Measurements from ENCODE around the gene UTP4. TPM values are rescaled to one million over a fixed set of nuclear protein-coding genes. Genes with fewer than 3 reads are reported as not detected.

Gene UTP4
- polyA plus RNA-seq, 1 donor from 2014 or later, result 18.5 TPM

DNA sequence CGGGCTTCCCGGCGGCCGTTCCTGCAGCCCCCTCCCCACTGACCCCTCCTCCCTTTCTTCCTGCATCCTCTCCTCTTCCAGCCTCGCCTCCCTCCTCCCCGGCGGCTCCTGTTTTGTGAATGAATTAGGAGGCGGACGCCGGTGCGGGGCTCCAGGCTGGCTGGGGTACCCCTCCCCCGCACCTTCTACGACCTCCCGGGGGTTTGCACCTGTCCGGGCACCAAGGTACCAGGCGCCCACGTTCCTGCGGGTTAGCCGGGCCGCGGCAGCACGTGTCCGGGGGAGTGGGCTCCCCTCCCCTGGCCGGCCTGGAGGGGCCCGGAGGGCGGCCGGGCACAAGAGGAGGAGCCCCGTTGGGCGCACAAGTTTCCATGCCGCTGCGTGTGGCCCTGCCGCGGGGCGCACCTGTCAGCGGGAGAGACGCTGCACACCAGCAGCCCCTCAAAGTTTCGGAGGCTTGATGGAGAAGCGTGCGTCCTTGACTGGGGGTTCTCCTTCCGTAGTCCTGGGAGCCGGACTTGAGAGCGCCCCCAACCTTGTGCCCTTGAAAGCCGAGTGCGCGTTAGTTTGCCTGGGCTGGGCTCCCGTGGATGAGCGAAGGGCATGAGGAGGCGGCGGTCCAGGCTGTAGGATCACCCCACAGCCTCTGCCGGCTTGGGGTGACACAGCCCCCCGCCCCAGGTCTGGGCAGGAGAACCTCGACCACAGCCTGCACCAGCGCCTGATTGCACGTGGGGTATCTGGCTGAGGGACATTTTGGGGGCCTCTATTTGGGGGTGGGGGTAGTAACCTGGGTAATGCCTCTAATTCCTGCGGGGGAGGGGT lies 25.7 kb upstream of the UTP4 start:
- H3K36me3 ChIP-seq (ENCODE audit: insufficient read depth, low read length), result peaks cover 9% of the 10 kb centered on the region
- H2AFZ ChIP-seq (ENCODE audit: low read depth, low read length), result peak overlapping the region; percentile 51
- peaks cover 38% of the 10 kb centered on the region for H3K79me2 ChIP-seq (replicated peaks; ENCODE audit: insufficient read depth, low read length)
- no peaks in the 10 kb centered on the region for H3K27me3 ChIP-seq (ENCODE audit: insufficient read depth, low read depth, low read length)
- peak overlapping the region; percentile 65 for H3K4me2 ChIP-seq (ENCODE audit: low read length)
- no peaks in the 10 kb centered on the region for H3K9me3 ChIP-seq (ENCODE audit: low read length)
- peak overlapping the region; percentile 73 for H3K27ac ChIP-seq (ENCODE audit: low read length)
- H3K9ac ChIP-seq (ENCODE audit: low read length), result peak overlapping the region; percentile 85
- peak overlapping the region; percentile 97 for H3K4me3 ChIP-seq (ENCODE audit: low read length)
- no peaks in the 10 kb centered on the region for H3K9me2 ChIP-seq (ENCODE audit: insufficient read depth, low read length)
- no peaks in the 10 kb centered on the region for H4K20me1 ChIP-seq (ENCODE audit: insufficient read depth)
- H3F3A ChIP-seq (ENCODE audit: insufficient read depth, low read length, poor library complexity, severe bottlenecking), result peaks cover 3% of the 10 kb centered on the region
- TF ChIP-seq EP300 (conservative IDR thresholded peaks at IDR 0.05; ENCODE audit: poor library complexity, severe bottlenecking) (no peak), MXI1 (conservative IDR thresholded peaks at IDR 0.05; ENCODE audit: poor library complexity, severe bottlenecking) (peak; percentile 59), REST (IDR thresholded peaks at IDR 0.05; ENCODE audit: borderline replicate concordance) (peak; percentile 26)

DNA sequence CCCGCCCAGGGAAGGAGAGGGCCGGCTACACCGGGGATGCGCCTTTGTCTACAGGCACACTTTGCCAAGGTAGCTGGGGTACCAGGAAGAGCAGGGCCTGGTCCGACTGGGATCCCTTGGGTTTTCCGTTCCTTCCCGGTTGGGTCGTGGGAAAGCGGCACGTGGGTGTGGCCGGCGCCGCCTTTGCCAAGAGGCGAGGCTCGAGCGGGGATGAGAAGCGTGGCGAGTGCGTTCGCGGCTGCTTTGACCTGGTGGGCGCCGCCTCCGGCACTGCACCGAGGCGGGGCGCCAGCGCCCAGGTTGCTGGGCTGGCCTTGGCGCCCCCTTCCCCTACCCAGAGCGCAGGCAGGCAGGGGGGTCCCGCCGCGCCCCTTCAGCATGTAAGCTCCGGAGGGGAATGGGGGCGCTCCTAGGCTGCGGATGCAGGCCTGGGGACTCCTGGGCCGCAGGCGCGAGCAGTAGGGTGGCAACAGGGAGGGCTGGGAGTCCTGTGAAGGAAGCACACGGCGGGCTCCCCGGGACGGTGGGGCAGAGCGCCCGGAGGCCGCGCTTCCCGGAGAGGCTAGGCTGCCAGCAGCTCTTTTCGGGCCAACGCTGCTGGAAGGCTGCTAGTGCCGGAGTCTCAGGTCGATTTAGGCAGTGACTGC lies 25.0 kb upstream of the UTP4 start:
- H3K36me3 ChIP-seq (ENCODE audit: insufficient read depth, low read length), result peaks cover 9% of the 10 kb centered on the region
- H3F3A ChIP-seq (ENCODE audit: insufficient read depth, low read length, poor library complexity, severe bottlenecking), result peaks cover 3% of the 10 kb centered on the region
- H3K79me2 ChIP-seq (replicated peaks; ENCODE audit: insufficient read depth, low read length), result peaks cover 44% of the 10 kb centered on the region
- H3K27ac ChIP-seq (ENCODE audit: low read length), result peak overlapping the region; percentile 73
- H4K20me1 ChIP-seq (ENCODE audit: insufficient read depth), result no peaks in the 10 kb centered on the region
- H3K27me3 ChIP-seq (ENCODE audit: insufficient read depth, low read depth, low read length), result no peaks in the 10 kb centered on the region
- H3K9me3 ChIP-seq (ENCODE audit: low read length), result no peaks in the 10 kb centered on the region
- H3K9ac ChIP-seq (ENCODE audit: low read length), result peak overlapping the region; percentile 85
- TF ChIP-seq POLR2AphosphoS5 (IDR thresholded peaks at IDR 0.05) (peak; percentile 73), REST (IDR thresholded peaks at IDR 0.05; ENCODE audit: borderline replicate concordance) (peak; percentile 59), SMC3 (conservative IDR thresholded peaks at IDR 0.05; ENCODE audit: poor library complexity) (peak; percentile 41), EZH2 (IDR thresholded peaks at IDR 0.05; ENCODE audit: borderline replicate concordance, insufficient read depth, low read length, poor library complexity, severe bottlenecking) (no peak), EP300 (conservative IDR thresholded peaks at IDR 0.05; ENCODE audit: poor library complexity, severe bottlenecking) (no peak), TAF1 (IDR thresholded peaks at IDR 0.05; ENCODE audit: low read depth) (no peak), MXI1 (conservative IDR thresholded peaks at IDR 0.05; ENCODE audit: poor library complexity, severe bottlenecking) (peak; percentile 72), RAD21 (conservative IDR thresholded peaks at IDR 0.05) (peak; percentile 43)
- TF ChIP-seq, protein P1, sequence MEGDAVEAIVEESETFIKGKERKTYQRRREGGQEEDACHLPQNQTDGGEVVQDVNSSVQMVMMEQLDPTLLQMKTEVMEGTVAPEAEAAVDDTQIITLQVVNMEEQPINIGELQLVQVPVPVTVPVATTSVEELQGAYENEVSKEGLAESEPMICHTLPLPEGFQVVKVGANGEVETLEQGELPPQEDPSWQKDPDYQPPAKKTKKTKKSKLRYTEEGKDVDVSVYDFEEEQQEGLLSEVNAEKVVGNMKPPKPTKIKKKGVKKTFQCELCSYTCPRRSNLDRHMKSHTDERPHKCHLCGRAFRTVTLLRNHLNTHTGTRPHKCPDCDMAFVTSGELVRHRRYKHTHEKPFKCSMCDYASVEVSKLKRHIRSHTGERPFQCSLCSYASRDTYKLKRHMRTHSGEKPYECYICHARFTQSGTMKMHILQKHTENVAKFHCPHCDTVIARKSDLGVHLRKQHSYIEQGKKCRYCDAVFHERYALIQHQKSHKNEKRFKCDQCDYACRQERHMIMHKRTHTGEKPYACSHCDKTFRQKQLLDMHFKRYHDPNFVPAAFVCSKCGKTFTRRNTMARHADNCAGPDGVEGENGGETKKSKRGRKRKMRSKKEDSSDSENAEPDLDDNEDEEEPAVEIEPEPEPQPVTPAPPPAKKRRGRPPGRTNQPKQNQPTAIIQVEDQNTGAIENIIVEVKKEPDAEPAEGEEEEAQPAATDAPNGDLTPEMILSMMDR (IDR thresholded peaks at IDR 0.05; ENCODE audit: poor library complexity, severe bottlenecking), result peak; percentile 69
- H2AFZ ChIP-seq (ENCODE audit: low read depth, low read length), result peak overlapping the region; percentile 51
- H3K4me3 ChIP-seq (ENCODE audit: low read length), result peak overlapping the region; percentile 97
- peak overlapping the region; percentile 81 for H3K4me2 ChIP-seq (ENCODE audit: low read length)
- H3K9me2 ChIP-seq (ENCODE audit: insufficient read depth, low read length), result no peaks in the 10 kb centered on the region
